ENCODE data around the gene ZDHHC8.
A peak's percentile ranks its signal among the peaks of the same experiment; 100 is the strongest.

Gene ZDHHC8

DNA sequence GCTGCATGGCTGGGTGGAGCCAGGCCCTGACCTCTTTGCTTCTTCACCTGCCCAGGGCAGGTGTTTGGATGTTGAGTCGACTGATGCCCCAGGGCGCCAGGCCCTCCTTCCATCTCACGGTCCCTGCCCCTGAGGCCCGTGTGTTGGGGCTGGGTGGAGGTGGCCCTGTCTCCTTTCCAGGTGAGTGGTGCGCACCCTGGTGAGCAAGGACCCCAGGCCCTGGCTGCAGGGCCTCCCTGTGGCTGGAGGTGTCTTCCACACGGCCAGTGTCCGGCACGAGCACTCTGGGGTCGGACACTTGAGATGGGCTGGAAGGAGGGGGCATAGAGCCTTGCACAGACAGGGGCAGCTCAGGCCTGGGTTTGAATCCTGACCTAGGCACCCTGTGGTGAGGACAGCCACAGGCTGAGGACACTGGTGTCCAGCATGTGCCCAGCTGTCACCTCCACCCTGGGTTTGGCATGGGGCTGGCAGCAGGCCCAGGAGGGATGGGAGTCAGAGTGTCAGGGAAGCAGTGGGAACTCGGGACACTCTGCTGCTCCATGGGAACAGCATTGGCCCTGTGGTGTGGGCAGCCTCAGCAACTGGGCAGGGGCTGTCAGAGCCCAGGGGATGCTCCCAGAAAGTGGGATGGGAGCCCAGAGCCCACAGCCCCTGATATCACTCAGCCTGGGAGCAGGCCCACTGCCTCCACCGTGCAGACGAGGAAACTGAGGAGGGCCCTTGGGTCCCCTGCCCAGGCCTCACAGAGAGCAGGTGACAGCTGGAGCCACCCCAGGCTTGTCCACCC, 56.4 kb downstream of the ZDHHC8 start:
- Histone ChIP-seq H3K79me1 (replicated peaks; ENCODE audit: low read length, poor library complexity, severe bottlenecking) (no peaks in the 10 kb centered on the region), H3K9me3 (ENCODE audit: control insufficient read depth, low read length) (no peaks in the 10 kb centered on the region), H2BK12ac (ENCODE audit: low read length in 2 of 2) (no peak overlapping the region), H4K91ac (ENCODE audit: low read length) (peak overlapping the region; percentile 18), H3K27ac (ENCODE audit: low read length, poor library complexity, severe bottlenecking) (no peak overlapping the region), H3K9ac (ENCODE audit: low read length) (no peak overlapping the region), H2AFZ (ENCODE audit: low read depth, low read length) (no peak overlapping the region), H3K36me3 (ENCODE audit: control insufficient read depth in 1 of 2, insufficient read depth in 2 of 2, low read depth in 1 of 2, low read length in 2 of 2) (no peaks in the 10 kb centered on the region), H2BK5ac (ENCODE audit: low read depth, low read length, poor library complexity, severe bottlenecking) (no peak overlapping the region), H3K4me2 (ENCODE audit: low read length, poor library complexity, severe bottlenecking) (no peak overlapping the region), H2BK15ac (ENCODE audit: low read depth, poor library complexity, severe bottlenecking) (no peak overlapping the region), H3K4me3 (ENCODE audit: insufficient read depth in 1 of 2, low read depth in 1 of 2, low read length in 2 of 2) (no peak overlapping the region), H3K4ac (ENCODE audit: low read depth in 1 of 2, low read length in 2 of 2) (no peak overlapping the region), H3K14ac (ENCODE audit: low read length in 2 of 2) (no peak overlapping the region), H3K27me3 (ENCODE audit: control insufficient read depth in 1 of 2, insufficient read depth in 1 of 2, low read length in 2 of 2) (peaks cover 16 to 47% of the 10 kb centered on the region in 2 experiments), H3K23ac (ENCODE audit: low read length in 2 of 2) (no peak overlapping the region), H3K18ac (ENCODE audit: low read depth in 1 of 2, low read length in 2 of 2) (no peak overlapping the region), H4K8ac (ENCODE audit: low read length) (no peak overlapping the region), H2AK5ac (ENCODE audit: low read length, severe bottlenecking) (no peak overlapping the region), H3K4me1 (ENCODE audit: control insufficient read depth, insufficient read depth, low read depth, low read length) (peaks cover 2% of the 10 kb centered on the region), H2BK120ac (ENCODE audit: low read depth, low read length) (no peak overlapping the region)
- 91% methylated on average over 12 of the region's 12 CpGs for WGBS
- DNase-seq, result no peak

DNA sequence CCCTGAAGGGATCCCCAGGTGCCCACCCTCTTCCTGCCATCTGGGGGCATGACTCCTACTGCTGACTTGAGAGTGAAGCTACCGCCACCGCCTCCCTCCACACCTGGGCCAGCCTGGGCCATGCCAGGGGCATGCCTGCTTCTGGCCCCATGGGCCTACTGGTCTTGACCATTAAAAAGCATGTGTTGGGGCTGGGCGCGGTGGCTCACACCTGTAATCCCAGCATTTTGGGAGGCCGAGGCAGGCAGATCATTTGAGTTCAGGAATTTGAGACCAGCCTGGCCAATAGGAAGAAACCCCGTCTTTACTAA, 56.9 kb downstream of the ZDHHC8 start:
- H4K91ac ChIP-seq (ENCODE audit: low read length), result peak overlapping the region; percentile 18
- H2BK12ac ChIP-seq (ENCODE audit: low read length in 2 of 2), result no peak overlapping the region
- no peak overlapping the region for H2BK120ac ChIP-seq (ENCODE audit: low read depth, low read length)
- H3K4me2 ChIP-seq (ENCODE audit: low read length, poor library complexity, severe bottlenecking), result no peak overlapping the region
- H3K36me3 ChIP-seq (ENCODE audit: control insufficient read depth in 1 of 2, insufficient read depth in 2 of 2, low read depth in 1 of 2, low read length in 2 of 2), result no peaks in the 10 kb centered on the region
- no peak overlapping the region for H3K23ac ChIP-seq (ENCODE audit: low read length in 2 of 2)
- H2BK5ac ChIP-seq (ENCODE audit: low read depth, low read length, poor library complexity, severe bottlenecking), result no peak overlapping the region
- no peak overlapping the region for H3K4me3 ChIP-seq (ENCODE audit: insufficient read depth in 1 of 2, low read depth in 1 of 2, low read length in 2 of 2)
- H3K27me3 ChIP-seq (ENCODE audit: control insufficient read depth in 1 of 2, insufficient read depth in 1 of 2, low read length in 2 of 2), result peaks cover 16 to 42% of the 10 kb centered on the region in 2 experiments
- no peak overlapping the region for H4K8ac ChIP-seq (ENCODE audit: low read length)
- H2AFZ ChIP-seq (ENCODE audit: low read depth, low read length), result no peak overlapping the region
- no peak overlapping the region for H3K9ac ChIP-seq (ENCODE audit: low read length)
- 96% methylated on average over 6 of the region's 6 CpGs for WGBS
- no peak overlapping the region for H2AK5ac ChIP-seq (ENCODE audit: low read length, severe bottlenecking)
- no peak overlapping the region for H3K18ac ChIP-seq (ENCODE audit: low read depth in 1 of 2, low read length in 2 of 2)
- no peak overlapping the region for H2BK15ac ChIP-seq (ENCODE audit: low read depth, poor library complexity, severe bottlenecking)
- H3K79me1 ChIP-seq (replicated peaks; ENCODE audit: low read length, poor library complexity, severe bottlenecking), result no peaks in the 10 kb centered on the region
- H3K4me1 ChIP-seq (ENCODE audit: control insufficient read depth, insufficient read depth, low read depth, low read length), result peaks cover 2% of the 10 kb centered on the region
- no peak overlapping the region for H3K4ac ChIP-seq (ENCODE audit: low read depth in 1 of 2, low read length in 2 of 2)
- H3K9me3 ChIP-seq (ENCODE audit: control insufficient read depth, low read length), result no peaks in the 10 kb centered on the region
- H3K27ac ChIP-seq (ENCODE audit: low read length, poor library complexity, severe bottlenecking), result no peak overlapping the region
- no peak overlapping the region for H3K14ac ChIP-seq (ENCODE audit: low read length in 2 of 2)
- DNase-seq, result no peak

DNA sequence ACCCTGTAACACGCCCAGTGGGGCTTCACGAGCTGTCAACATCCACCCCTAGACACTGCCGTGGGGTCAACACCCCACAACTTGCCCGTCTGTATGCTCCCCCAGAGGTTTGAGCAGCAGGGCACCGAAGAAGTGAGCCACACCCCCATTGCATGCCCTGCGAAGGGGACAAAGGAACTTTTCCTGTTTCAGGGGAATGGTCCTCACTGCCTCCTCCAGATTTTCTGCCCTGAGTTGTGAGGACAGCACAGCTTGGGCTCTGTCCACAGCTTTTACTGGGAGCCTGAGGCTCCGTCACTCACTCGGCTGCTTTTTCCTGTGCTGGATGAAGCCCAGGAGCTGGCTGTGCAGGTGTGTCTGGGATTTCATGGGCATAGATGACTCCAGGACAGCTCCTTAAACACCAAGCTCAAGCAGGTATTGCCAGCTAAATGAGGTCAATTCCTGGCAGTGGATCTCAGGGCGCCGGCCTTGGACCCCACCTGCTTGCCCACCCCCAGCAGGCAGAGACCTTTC, 59.5 kb downstream of the ZDHHC8 start:
- Histone ChIP-seq H3K4me1 (ENCODE audit: control insufficient read depth, insufficient read depth, low read depth, low read length) (peaks cover 2% of the 10 kb centered on the region), H3K14ac (ENCODE audit: low read length in 2 of 2) (no peak overlapping the region), H3K9me3 (ENCODE audit: control insufficient read depth, low read length) (no peaks in the 10 kb centered on the region), H4K91ac (ENCODE audit: low read length) (no peak overlapping the region), H3K4me2 (ENCODE audit: low read length, poor library complexity, severe bottlenecking) (no peak overlapping the region), H3K27me3 (ENCODE audit: control insufficient read depth in 1 of 2, insufficient read depth in 1 of 2, low read length in 2 of 2) (peaks cover 8 to 39% of the 10 kb centered on the region in 2 experiments), H3K23ac (ENCODE audit: low read length in 2 of 2) (no peak overlapping the region), H3K18ac (ENCODE audit: low read depth in 1 of 2, low read length in 2 of 2) (no peak overlapping the region), H3K79me1 (replicated peaks; ENCODE audit: low read length, poor library complexity, severe bottlenecking) (no peaks in the 10 kb centered on the region), H3K27ac (ENCODE audit: low read length, poor library complexity, severe bottlenecking) (no peak overlapping the region), H2BK15ac (ENCODE audit: low read depth, poor library complexity, severe bottlenecking) (no peak overlapping the region), H3K4ac (ENCODE audit: low read depth in 1 of 2, low read length in 2 of 2) (no peak overlapping the region), H3K4me3 (ENCODE audit: insufficient read depth in 1 of 2, low read depth in 1 of 2, low read length in 2 of 2) (no peak overlapping the region), H2AFZ (ENCODE audit: low read depth, low read length) (no peak overlapping the region), H3K36me3 (ENCODE audit: control insufficient read depth in 1 of 2, insufficient read depth in 2 of 2, low read depth in 1 of 2, low read length in 2 of 2) (no peaks in the 10 kb centered on the region), H4K8ac (ENCODE audit: low read length) (no peak overlapping the region), H2BK120ac (ENCODE audit: low read depth, low read length) (no peak overlapping the region), H2AK5ac (ENCODE audit: low read length, severe bottlenecking) (no peak overlapping the region), H2BK5ac (ENCODE audit: low read depth, low read length, poor library complexity, severe bottlenecking) (no peak overlapping the region), H3K9ac (ENCODE audit: low read length) (no peak overlapping the region), H2BK12ac (ENCODE audit: low read length in 2 of 2) (no peak overlapping the region)
- DNase-seq, result no peak
- WGBS, result 79% methylated on average over 10 of the region's 10 CpGs

DNA sequence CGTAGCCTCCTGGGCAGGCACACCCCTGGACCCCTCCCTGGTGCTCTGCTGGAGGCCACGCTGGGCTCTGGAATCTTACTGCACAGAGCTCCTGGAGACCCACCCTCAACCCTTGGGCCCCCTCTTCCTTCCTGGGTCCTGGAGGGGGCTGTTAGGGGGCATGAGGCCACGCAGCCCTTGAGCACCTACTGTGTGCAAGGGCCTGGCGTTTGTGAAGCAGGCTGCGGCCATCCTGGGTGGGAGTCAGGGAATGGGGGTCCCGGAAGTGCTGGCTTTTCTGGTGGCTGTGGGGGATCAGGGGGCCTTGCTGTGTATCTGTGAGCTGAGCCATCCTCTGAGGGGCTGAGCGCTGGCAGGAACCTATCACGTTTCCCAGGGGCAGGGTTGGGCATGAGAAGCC, 60.2 kb downstream of the ZDHHC8 start:
- no peak overlapping the region for H3K4me2 ChIP-seq (ENCODE audit: low read length, poor library complexity, severe bottlenecking)
- peak overlapping the region; percentile 23 for H4K8ac ChIP-seq (ENCODE audit: low read length)
- no peaks in the 10 kb centered on the region for H3K9me3 ChIP-seq (ENCODE audit: control insufficient read depth, low read length)
- no peak overlapping the region for H2BK5ac ChIP-seq (ENCODE audit: low read depth, low read length, poor library complexity, severe bottlenecking)
- H3K9ac ChIP-seq (ENCODE audit: low read length), result no peak overlapping the region
- H3K4me3 ChIP-seq (ENCODE audit: insufficient read depth in 1 of 2, low read depth in 1 of 2, low read length in 2 of 2), result no peak overlapping the region
- no peak overlapping the region for H4K91ac ChIP-seq (ENCODE audit: low read length)
- WGBS, result 86% methylated on average over 7 of the region's 8 CpGs
- no peaks in the 10 kb centered on the region for H3K36me3 ChIP-seq (ENCODE audit: control insufficient read depth in 1 of 2, insufficient read depth in 2 of 2, low read depth in 1 of 2, low read length in 2 of 2)
- no peak overlapping the region for H3K18ac ChIP-seq (ENCODE audit: low read depth in 1 of 2, low read length in 2 of 2)
- H3K79me1 ChIP-seq (replicated peaks; ENCODE audit: low read length, poor library complexity, severe bottlenecking), result no peaks in the 10 kb centered on the region
- no peak overlapping the region for H3K4ac ChIP-seq (ENCODE audit: low read depth in 1 of 2, low read length in 2 of 2)
- no peak overlapping the region for H2BK120ac ChIP-seq (ENCODE audit: low read depth, low read length)
- DNase-seq, result no peak
- no peak overlapping the region for H2BK15ac ChIP-seq (ENCODE audit: low read depth, poor library complexity, severe bottlenecking)
- H2AK5ac ChIP-seq (ENCODE audit: low read length, severe bottlenecking), result no peak overlapping the region
- H3K14ac ChIP-seq (ENCODE audit: low read length in 2 of 2), result peak overlapping the region in 1 of 2 experiments; percentile 53
- no peak overlapping the region for H2BK12ac ChIP-seq (ENCODE audit: low read length in 2 of 2)
- H3K23ac ChIP-seq (ENCODE audit: low read length in 2 of 2), result no peak overlapping the region
- no peak overlapping the region for H3K27ac ChIP-seq (ENCODE audit: low read length, poor library complexity, severe bottlenecking)
- H2AFZ ChIP-seq (ENCODE audit: low read depth, low read length), result no peak overlapping the region
- H3K4me1 ChIP-seq (ENCODE audit: control insufficient read depth, insufficient read depth, low read depth, low read length), result peaks cover 2% of the 10 kb centered on the region
- H3K27me3 ChIP-seq (ENCODE audit: control insufficient read depth in 1 of 2, insufficient read depth in 1 of 2, low read length in 2 of 2), result peaks cover 4 to 39% of the 10 kb centered on the region in 2 experiments
